ENCODE data around the gene ENGASE.

ENGASE gene

DNA sequence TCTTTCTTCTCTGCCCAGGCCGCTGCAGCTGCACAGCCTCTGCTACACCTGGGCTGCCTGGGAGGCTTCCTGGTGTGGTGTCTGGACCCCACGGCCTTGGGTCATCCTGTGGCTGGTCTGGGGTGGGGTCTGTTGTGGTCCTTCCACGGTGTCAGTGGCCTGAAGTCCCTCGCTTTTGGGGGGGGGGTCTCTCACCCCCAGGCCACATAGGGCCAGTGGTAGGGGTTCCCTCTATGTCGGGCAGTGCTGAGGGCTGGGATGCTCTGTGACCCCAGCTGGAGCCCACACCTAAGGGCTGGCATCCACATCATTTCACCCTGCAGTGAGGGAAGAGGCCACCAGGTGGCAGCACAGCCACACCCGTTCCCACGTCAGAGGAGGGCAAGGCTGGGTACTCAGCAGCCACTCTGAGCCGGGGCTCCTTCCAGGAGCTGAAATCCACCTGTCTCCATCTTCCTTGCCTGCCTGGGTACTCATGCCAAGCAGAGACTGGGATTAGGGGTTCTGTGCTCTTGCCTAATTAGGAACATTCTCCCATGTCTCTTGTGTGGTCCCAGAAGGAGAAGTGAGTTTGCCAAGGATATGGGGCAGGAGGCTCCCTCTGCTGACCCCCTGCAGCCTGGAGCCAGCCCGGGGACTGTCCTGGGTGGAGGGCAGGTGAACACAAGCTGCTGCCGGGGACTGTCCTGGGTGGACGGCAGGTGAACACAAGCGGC, 13.0 kb downstream of the ENGASE start:
- DNase-seq (ENCODE audit: low read depth, low spot score), result peak; percentile 28
- H3K4me3 ChIP-seq (ENCODE audit: low read length), result no peak overlapping the region

DNA sequence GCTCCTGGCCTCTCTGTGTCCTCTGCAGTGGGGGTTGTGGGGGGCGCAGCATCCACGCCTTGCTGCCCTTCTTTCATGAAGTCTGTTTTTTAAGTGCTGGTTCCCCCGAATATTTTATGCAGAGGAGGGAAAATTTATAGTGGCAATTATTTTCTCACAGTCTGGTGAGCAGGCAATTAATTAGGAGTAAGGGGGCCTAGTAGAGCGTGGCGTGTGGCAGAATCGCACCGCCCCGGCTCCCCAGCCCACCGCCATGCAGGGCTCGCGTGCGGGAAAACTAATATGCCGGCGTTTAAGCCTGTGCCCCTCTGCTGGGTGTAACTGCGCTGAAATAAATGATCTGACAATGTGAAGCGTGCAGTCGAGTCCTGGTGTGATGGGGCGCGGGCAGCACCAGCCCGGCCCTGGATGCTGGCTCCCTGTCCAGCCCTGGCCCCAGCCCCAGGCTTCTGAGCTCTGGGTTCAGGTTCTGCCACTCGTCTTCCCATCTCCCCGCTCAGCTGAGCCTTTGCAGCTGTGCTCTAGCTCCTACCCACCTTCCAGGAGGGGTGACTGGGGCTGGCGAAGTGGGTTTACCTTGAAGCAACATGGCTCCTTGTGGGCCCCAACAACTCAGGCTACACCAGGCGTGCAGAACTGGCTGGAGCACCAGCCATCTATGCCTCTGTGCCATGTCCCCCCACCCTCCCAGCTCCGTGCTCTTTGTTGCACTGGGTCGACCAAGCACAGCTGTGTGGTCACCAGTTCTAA, 13.8 kb downstream of the ENGASE start:
- H3K4me3 ChIP-seq (ENCODE audit: low read length), result no peak overlapping the region
- DNase-seq (ENCODE audit: low read depth, low spot score), result no peak

DNA sequence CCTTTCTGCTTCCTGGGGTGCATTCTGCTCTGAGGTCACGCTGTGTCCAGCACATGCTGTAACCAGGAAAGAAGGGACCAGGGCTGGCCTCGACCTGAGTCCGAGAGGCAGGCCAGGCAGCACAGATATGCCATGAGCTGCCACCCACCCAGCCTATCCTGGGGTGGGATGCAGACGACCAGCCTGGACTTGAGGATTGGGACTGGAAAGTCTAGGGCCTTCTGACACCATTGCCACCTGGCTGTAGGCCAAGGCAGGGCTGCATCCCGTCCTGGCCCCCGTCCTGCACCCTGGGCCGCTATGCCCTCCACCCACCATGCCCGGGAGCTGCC, 14.3 kb downstream of the ENGASE start:
- H3K4me3 ChIP-seq (ENCODE audit: low read length), result no peak overlapping the region
- DNase-seq (ENCODE audit: low read depth, low spot score), result no peak

DNA sequence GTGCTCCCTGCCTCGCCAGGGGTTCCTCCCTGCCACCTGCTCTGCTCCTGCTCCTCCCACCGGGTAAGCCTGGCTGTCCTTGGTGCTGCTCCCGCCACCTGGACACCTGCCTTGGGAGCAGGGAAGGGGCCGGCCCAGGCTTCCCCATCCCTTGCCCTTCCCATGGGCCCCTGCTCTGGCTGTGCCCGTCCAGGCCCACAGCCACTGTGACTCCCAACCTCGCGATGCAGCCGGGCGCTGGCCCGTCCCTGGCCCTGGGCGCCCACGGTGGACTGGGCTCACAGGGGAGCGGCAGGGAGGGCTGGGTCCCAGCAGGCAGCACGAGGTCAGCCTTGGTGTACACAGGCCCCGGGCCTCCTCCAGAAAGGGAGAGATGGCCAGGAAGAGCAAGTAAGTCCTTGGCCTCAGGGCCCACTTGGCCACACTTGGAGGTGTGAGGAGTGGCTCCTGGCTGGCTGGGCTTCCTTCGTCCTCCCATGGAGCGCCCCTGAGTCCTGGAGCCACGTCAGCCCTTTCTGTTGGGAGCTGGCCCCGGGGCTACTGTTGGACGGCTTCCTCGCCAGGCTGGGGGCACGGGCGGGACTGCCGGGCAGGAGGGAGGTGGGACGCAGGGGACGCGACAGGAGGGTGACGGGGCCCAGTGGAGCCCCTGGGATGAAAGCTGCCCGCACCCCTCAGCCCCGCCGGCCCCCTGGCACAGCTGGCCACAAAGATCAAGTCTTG, 15.3 kb downstream of the ENGASE start:
- DNase-seq (ENCODE audit: low read depth, low spot score), result no peak
- H3K4me3 ChIP-seq (ENCODE audit: low read length), result no peak overlapping the region

DNA sequence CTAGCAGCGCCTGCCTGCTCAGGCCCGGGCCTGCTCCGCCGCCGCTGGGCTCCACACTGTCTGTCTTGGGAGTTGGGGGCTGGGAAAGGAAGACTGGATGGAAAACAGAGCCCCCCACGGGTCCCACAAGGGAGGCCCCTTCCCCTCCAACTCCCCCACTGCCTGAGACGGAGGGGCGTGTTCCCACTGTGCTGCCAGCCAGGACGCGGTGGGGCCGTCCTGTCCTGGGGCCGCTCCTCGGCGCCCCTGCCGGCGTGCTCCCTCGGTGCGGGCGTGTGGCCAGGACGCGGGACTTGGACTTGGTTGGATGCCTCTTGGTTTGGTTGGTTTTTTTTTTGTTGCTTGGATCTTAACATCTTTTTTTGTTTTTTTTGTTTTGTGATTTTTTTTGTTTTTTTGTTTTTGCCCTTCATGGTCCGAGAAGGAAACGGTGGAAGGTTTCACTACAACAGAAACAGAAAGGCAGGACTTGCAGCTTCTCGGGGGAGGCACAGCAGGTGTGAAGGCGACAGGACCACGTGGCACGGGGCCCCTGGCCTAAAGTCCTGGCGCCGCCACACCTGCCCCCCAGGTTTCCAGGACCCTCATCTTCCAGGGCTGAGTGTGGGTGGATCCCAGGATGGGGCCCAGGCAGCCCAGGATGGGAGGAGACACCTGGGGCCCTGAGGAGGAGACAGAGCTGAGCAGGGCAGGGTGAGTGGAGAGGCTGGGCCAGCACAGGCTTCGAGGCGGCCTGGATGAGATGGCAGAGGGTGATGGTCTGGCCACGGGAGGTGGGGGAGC, 16.0 kb downstream of the ENGASE start:
- no peak overlapping the region for H3K4me3 ChIP-seq (ENCODE audit: low read length)
- DNase-seq (ENCODE audit: low read depth, low spot score), result no peak

DNA sequence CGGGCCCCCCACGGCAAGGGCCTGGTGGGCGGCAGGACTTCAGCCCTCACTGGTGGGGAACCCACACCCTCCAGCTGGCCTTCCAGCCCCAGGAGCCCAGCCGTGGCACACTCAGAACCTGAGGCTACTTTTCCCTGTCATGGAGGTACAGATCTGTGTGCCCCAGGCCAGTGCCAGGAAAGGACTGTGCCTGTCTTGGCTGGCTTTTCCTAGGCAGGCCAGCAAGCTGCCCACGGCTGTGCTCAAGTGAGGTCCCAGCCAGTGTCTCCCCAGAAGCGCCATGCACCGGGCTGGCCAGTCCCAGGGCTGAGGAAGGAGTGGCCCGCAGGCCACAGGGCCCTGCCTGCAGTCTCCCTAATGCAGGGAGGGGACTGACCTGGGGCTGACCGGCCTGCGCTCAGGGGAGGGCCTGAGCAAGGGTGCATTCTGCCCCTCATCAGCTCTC, 16.6 kb downstream of the ENGASE start:
- DNase-seq (ENCODE audit: low read depth, low spot score), result no peak
- H3K4me3 ChIP-seq (ENCODE audit: low read length), result no peak overlapping the region

DNA sequence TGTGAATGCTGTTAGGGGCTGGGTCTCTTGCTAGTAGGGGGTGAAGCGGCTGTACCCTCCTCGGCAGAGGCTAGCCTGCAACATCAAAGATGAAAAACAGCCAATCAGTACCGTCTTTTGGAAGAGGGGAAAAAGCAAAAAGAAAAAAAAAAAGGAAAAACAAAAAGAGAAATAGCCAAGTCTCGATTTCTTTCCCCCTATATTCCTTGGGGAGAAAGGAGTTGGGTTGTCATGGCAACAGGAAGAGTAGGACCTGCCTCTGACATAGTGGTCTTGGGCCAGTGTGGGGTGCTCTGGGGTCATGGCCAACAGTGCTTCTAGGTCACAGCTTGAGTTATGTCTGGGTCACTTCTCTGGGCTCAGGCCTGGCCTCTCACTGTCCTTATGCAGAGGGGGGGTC, 17.9 kb downstream of the ENGASE start:
- DNase-seq (ENCODE audit: low read depth, low spot score), result no peak
- no peak overlapping the region for H3K4me3 ChIP-seq (ENCODE audit: low read length)

DNA sequence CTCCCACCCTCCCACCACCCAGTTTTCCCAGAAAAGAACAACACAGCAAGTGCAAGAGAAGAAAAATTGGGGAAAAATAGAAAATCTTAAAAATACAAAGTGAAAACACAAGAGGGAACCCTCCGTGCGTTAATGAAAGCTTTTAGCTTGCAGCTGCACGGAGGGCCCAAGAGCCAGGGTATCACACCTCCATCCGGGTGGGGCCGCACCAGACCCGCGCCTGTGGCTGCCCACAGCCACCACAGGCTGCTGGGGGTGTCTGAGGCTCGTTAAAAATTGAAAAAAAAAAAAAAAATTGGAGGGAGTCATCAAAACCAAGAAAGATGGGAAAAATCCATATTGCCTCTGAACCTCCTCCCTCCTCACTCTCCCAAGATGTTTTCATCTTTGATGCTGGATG, 18.6 kb downstream of the ENGASE start:
- no peak overlapping the region for H3K4me3 ChIP-seq (ENCODE audit: low read length)
- DNase-seq (ENCODE audit: low read depth, low spot score), result peak; percentile 21

DNA sequence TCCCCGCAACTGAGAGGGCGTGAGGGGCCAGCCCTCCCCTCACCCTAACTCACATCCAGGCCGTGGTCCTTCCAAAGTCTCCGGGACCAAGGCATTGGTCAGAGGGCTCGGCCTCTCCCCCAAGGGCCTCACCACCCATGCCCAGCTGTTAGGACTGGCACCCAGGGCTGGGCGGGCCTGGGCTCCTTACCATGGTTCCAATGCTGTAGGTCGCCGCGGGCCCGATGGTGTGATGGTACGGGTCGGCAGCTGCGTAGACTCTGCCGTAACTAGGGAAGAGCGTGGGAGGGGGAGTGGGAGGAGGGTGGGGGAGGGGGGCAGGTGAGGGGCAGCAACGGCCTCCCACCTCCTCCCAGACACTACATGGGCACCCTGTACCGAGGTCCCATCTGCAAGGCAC, 19.6 kb downstream of the ENGASE start:
- DNase-seq (ENCODE audit: low read depth, low spot score), result no peak
- H3K4me3 ChIP-seq (ENCODE audit: low read length), result no peak overlapping the region

DNA sequence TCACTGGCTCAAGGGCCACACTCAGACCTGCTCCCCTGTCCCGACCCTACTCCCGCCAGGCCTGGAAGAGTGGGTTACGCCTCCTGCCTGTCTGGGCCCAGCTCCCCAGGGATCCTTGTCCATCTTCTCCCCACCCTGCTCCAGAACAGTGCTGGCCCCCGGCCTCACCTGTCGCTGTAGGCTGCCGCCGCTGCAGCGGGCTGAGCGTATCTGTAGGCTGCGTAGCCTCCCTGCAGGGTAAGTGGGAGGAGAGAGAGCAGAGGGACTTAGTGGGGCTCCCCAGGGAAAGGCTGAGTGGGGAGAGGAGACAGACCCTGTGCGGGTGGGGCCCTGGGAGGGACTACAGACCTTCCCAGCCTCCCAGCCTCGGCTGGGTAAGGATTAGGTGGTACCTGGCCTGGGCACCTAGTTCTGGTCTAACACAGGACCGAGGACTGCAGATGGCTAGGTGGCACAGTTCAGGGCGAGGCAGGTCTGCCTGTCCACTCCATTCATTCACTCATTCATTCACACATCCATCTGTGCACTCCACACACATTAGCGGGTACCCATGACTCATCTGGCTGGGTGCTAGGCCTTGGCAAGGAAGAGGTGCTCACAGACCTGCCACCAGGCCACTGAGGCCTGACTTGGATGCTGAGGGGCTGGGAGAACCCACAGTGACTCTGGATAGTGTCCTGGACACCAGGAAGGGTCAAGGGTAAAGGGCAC, 20.9 kb downstream of the ENGASE start:
- no peak for DNase-seq (ENCODE audit: low read depth, low spot score)
- H3K4me3 ChIP-seq (ENCODE audit: low read length), result no peak overlapping the region

DNA sequence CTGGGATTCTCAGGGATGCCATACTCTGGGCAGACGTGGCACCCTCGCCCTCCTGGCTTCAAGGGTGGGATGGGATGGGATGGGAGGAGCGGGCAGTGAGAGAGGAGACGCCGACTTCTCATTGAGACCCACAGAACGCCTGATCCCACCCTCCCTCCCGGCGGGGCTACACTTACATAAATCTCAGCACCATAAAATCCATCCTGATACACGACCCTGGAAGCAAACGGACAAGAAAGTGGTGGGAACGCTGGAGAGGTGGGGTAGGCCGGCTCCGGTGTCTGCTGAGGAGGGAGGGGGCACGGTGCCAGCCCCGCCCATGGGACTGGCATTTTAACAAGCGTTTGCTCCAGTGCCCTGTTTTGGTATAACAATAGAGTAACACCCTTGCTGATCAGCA, 21.9 kb downstream of the ENGASE start:
- H3K4me3 ChIP-seq (ENCODE audit: low read length), result no peak overlapping the region

DNA sequence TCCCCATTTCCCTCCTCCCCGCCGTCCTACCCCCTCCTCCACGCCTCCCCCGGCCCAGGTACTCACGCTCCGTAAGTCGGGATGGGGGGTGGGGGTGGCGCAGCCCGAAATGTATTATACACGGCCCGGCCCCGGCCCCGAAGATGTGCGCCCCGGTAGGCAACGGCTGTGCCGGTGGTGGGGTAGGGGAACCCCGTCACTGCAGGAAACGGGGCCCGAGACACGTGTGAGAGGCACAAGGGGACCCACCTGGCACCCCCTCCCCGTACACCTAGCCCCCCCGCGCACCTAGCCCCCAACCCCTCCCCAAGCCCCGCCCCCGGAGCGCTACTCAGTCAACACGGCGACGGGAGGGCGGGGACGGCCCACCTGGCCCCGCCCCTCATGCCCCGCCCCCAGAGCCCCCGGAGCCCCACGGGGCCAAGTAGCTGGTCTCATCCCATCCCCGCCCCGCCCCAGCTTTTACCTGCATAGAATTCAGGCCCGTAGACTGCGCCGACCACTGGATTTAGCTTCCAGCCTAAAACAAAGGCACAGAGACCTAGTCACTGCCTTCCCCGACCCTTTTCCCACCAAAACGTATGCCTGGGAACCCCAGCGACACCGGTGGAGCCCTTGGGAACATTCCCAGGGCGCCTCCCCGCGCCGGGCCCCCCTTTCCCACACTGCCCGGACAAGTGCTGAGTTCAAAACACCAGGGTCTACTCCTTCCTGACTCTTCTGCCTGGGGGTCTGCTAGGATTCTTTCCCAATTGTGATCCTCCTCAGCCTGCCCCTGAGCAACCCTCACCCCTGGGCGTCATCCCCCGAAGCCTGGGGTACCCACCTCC, 22.8 kb downstream of the ENGASE start:
- H3K4me3 ChIP-seq (ENCODE audit: low read length), result no peak overlapping the region
- DNase-seq (ENCODE audit: low read depth, low spot score), result no peak

More for the DNA sequence above, 21.9 kb downstream of the ENGASE start:
- DNase-seq (ENCODE audit: low read depth, low spot score), result no peak

DNA sequence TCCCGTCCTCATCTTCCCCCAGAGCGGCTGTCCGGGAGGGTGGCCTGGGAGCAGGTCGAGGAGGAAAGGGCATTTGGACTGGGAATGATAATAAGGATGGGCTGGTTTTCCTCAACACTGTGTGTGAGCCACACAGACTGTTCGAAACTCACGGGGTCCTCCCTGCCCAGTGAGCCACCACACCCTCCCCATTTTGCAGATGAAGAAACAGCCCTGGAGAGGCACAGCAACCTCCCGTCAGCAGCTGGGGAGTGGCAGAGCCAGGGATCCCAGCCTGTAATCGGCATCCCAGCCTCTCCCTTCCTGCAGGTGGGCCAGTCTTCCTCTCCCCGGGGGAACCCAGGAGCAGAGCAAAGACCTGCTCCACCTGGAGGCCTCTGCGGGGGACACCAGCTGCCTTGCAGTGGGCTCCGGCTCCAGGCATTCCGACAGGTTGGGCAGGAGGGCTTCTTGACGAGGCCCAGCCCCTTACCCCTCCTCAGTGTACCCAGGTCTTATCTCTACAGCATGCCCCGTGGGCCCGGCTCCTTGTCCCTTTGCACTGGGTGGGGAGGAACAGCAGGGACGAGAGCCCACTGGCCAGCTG, 23.8 kb downstream of the ENGASE start:
- no peak for DNase-seq (ENCODE audit: low read depth, low spot score)
- no peak overlapping the region for H3K4me3 ChIP-seq (ENCODE audit: low read length)

DNA sequence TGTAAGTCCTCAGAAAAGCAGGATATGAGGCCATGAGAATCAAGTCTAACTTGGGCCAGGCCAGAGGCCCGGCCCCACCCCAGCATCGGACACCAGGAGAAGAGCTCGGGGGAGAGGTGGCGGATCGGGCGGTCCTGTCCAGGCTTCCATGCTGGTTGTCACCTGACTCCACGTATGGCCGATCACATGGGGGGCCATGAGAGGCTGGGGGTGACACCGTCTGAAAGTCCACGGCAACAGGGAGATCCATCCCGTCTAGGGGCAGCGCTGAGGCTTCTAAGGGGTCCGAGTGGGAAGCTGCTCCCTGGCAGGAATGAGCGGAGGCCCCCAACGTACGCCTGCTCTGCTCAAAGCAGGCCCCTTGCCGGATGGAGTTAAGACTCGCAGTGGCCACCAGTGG, 25.8 kb downstream of the ENGASE start:
- no peak overlapping the region for H3K4me3 ChIP-seq (ENCODE audit: low read length)
- DNase-seq (ENCODE audit: low read depth, low spot score), result no peak

DNA sequence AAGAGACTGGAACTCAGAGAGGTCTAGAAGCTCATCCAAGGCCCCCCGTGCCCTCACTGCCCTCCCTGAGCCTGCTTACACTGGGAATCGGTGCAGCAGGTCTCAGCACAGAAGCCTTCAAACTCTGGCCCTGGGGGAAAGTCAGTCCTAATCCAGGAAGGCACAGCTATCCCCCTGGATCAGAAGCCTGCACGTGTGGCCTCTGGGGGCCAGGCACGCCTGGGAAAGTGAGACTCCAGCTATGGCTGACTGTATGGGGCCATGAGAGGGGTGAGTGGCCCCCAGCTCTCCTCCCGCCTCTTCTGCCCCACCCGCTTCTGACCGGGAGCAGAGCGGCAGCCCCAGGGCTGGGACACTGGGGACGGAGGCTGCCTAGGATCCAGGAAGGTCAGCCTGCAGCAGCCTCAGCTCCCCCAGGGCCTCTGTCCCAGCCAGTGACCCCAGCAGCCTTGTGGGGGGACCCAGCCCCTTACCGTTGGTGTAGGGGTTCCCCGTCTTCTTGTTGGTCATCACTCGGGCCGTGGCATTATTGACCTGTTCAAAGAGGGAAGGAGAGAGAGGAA, 26.6 kb downstream of the ENGASE start:
- no peak overlapping the region for H3K4me3 ChIP-seq (ENCODE audit: low read length)
- no peak for DNase-seq (ENCODE audit: low read depth, low spot score)

DNA sequence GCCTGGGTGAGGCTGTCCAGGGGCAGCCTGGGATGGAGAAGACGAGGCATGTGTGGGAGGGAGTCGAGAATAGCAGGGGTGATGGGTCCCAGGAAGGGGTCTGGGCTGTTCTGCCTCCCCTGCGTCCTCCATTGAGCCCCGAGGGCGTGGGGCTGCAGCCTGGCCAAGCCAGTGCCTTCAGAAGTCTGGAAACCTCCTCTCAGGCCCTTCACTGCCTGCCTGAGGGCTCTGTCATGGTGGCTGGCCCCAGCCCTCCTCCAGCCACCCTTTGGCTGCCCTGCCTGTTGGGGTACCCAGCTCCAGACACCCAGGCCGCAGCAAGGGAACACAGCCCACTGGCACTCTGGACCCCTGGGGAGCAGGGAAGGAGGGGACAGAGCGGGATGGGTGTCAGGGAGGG, 27.6 kb downstream of the ENGASE start:
- no peak for DNase-seq (ENCODE audit: low read depth, low spot score)
- H3K4me3 ChIP-seq (ENCODE audit: low read length), result no peak overlapping the region

DNA sequence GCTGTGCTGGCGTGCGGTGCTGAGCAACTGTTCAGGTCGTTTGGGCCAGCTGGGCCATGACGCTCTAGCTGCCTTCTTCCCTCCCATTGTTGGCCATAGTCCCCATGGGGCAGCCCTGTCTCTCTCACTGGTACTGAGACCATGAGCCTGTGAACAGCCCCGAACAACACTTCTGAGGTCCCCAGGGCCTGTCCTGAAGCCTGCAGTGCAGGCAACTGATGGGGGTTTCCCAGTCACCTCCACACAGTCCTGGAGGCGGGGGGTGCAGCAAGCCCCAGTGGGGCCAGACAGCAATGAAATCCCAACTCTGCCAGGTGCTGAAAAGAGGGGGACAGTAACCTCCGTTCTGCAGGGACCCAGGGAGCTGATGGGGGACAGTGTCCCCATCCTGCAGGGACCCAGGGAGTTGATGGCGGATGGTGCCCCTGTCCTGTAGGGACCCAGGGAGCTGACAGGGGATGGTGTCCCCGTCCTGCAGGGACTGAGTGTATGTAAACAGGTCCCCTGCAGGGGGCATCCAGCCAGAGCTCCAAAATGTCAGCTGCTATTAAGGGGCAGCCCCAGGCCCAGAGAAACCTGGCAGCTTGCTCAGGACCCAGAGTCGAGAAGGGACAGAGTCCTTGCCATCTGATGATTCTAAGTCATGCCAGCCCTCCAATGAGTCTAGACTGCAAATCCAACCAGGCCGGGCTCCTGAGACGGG, 30.4 kb downstream of the ENGASE start:
- DNase-seq (ENCODE audit: low read depth, low spot score), result no peak
- no peak overlapping the region for H3K4me3 ChIP-seq (ENCODE audit: low read length)

Data from Jurkat, Clone E6-1 (cell line).